ENCODE results near the gene CEP57. TPM values are rescaled to one million over a fixed set of nuclear protein-coding genes. Genes with fewer than 3 reads are reported as not detected.

Gene CEP57
- total RNA-seq, 2 donors from 2014 or later = 30.4 to 72.8 TPM

DNA sequence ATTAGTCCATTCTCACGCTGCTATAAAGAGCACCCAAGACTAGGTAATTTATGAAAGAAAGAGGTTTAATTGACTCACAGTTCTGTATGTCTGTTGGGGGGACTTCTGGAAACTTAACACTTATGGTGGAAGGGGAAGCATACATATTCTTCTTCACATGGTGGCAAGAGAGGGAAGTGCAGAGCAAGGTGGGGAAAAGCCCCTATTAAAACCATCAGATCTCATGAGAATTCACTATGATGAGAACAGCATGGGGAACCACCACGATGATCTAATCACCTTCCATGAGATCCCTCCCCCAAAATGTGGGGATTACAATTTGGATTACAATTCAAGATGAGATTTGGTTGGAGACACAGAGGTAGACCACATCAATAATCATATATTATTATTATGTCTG lies 25.7 kb downstream of the CEP57 start:
- WGBS, 2 donors = 93 to 100% methylated on average over 2 of the region's 2 CpGs
- H3K9me3 ChIP-seq = no peaks in the 10 kb centered on the region
- no peaks in the 10 kb centered on the region for H3K4me1 ChIP-seq
- ATAC-seq (no peak), DNase-seq (no peak)
- intact Hi-C loops (cut with DNase I) = no loop called here
- H3K4me3 ChIP-seq = no peak overlapping the region
- no peaks in the 10 kb centered on the region for H3K27me3 ChIP-seq
- H3K36me3 ChIP-seq (replicated peaks in 1 of 2; ENCODE audit: insufficient read depth in 1 of 2, low read depth in 2 of 2) = peaks cover 0 to 1% of the 10 kb centered on the region in 2 donors
- no peak overlapping the region for H3K27ac ChIP-seq
- TF ChIP-seq, protein P1, sequence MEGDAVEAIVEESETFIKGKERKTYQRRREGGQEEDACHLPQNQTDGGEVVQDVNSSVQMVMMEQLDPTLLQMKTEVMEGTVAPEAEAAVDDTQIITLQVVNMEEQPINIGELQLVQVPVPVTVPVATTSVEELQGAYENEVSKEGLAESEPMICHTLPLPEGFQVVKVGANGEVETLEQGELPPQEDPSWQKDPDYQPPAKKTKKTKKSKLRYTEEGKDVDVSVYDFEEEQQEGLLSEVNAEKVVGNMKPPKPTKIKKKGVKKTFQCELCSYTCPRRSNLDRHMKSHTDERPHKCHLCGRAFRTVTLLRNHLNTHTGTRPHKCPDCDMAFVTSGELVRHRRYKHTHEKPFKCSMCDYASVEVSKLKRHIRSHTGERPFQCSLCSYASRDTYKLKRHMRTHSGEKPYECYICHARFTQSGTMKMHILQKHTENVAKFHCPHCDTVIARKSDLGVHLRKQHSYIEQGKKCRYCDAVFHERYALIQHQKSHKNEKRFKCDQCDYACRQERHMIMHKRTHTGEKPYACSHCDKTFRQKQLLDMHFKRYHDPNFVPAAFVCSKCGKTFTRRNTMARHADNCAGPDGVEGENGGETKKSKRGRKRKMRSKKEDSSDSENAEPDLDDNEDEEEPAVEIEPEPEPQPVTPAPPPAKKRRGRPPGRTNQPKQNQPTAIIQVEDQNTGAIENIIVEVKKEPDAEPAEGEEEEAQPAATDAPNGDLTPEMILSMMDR (IDR thresholded peaks at IDR 0.05) = no peak
- no peak for TF ChIP-seq POLR2A (IDR thresholded peaks at IDR 0.05)

DNA sequence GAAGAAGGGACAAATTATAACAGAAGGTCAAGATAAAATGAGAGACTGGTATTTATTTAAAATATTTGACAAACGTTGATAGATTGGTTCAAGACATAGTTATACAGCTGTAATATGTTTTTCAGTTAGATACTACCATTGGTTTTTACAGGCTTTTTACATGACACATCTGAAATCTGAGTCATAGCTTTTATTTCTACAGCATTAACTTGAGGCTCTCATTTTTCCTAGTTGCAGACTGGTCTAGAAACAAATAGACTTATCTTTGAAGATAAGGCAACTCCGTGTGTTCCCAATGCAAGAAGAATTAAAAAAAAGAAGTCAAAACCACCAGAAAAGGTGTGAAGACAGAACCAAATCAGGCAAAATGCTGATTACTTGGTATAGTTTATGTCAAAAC lies 31.3 kb downstream of the CEP57 start:
- WGBS, 2 donors = 30 to 35% methylated on average over 2 of the region's 2 CpGs
- H3K4me1 ChIP-seq = no peaks in the 10 kb centered on the region
- peaks cover 0 to 1% of the 10 kb centered on the region in 2 donors for H3K36me3 ChIP-seq (replicated peaks in 1 of 2; ENCODE audit: insufficient read depth in 1 of 2, low read depth in 2 of 2)
- ATAC-seq (peak; percentile 56), DNase-seq (no peak)
- TF ChIP-seq, protein P1 (IDR thresholded peaks at IDR 0.05) = no peak
- TF ChIP-seq POLR2A (IDR thresholded peaks at IDR 0.05) = no peak
- no peaks in the 10 kb centered on the region for H3K27me3 ChIP-seq
- H3K27ac ChIP-seq = no peak overlapping the region
- H3K9me3 ChIP-seq = no peaks in the 10 kb centered on the region
- no peak overlapping the region for H3K4me3 ChIP-seq
- intact Hi-C loops (cut with DNase I) = no loop called here

DNA sequence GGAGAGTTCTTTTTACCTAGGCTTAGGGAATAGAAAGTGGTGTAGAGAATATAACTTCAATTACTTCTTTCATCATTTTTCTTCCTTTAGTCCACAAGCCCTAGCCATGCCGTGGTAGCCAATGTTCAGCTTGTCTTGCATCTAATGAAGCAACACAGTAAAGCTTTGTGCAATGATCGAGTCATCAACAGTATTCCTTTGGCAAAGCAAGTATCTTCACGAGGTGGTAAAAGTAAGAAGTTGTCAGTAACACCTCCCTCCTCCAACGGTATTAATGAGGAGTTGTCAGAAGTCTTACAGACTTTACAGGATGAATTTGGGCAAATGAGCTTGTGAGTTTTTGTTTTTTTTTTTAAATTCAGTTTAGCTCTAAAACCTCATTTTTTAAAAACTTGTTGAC lies 37.4 kb downstream of the CEP57 start:
- no peak for ATAC-seq
- peaks cover 0 to 10% of the 10 kb centered on the region in 2 donors for H3K36me3 ChIP-seq (replicated peaks in 1 of 2; ENCODE audit: insufficient read depth in 1 of 2, low read depth in 2 of 2)
- 88 to 95% methylated on average over 4 of the region's 4 CpGs for WGBS, 2 donors

DNA sequence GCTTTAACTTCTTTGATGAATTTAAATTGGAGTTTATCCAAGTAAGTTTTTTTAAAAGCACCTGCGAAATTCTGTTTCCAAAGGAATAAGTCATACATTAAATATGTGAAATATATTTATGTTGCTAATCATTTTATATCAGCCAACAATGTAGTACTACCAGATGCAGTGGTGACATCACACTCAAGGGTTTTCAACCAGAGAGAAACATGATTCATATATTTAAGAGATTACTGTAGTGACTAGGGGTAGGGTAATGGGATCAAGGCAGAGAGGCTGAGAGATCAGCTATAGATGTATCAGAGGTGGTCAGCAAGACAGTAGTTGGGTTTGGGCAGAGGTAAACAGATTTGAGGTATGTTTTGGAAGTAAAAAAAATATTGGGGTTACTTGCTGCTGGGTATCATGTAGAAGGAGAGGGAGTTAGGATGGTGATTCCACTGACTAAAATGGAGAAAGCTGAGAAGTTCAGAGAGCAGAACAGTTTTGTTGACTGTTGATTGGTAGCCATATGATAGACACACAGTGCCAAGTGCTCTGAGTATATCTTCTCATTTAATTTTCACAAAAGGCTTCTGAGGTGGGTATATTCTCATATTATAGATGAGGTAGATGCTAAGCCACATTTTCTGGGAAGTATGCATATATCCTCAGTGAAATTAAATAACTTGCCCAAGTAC lies 39.4 kb downstream of the CEP57 start:
- WGBS, 2 donors = 90% methylated on average over 1 of the region's 1 CpG
- Histone ChIP-seq H3K9me3 (no peaks in the 10 kb centered on the region), H3K4me3 (no peak overlapping the region), H3K36me3 (replicated peaks in 1 of 2; ENCODE audit: insufficient read depth in 1 of 2, low read depth in 2 of 2) (peaks cover 0 to 13% of the 10 kb centered on the region in 2 donors), H3K27ac (no peak overlapping the region), H3K27me3 (no peaks in the 10 kb centered on the region), H3K4me1 (no peaks in the 10 kb centered on the region)
- ATAC-seq = no peak
- TF ChIP-seq, protein P1 (IDR thresholded peaks at IDR 0.05) = no peak
- no peak for TF ChIP-seq POLR2A (IDR thresholded peaks at IDR 0.05)
- intact Hi-C loops (cut with DNase I) = no loop called here
- DNase-seq = no peak

More for the DNA sequence above, 37.4 kb downstream of the CEP57 start:
- no peaks in the 10 kb centered on the region for H3K27me3 ChIP-seq
- no peaks in the 10 kb centered on the region for H3K4me1 ChIP-seq
- TF ChIP-seq, protein P1 (IDR thresholded peaks at IDR 0.05) = no peak
- no peak for TF ChIP-seq POLR2A (IDR thresholded peaks at IDR 0.05)
- DNase-seq = no peak
- intact Hi-C loops (cut with DNase I) = no loop called here
- no peak overlapping the region for H3K27ac ChIP-seq
- H3K4me3 ChIP-seq = no peak overlapping the region
- no peaks in the 10 kb centered on the region for H3K9me3 ChIP-seq
